HEK293T (cell line): Measurements from ENCODE around the gene PPT2.

Experiments
- BHLHE40 ChIP-seq: fragments of 450-650 bp; IDR thresholded peaks from 2 replicates; pipeline ENCODE4 v1.6.1; 2016; ENCODE audit warnings: mild to moderate bottlenecking, moderate library complexity, borderline replicate concordance
- CTBP1 ChIP-seq: fragments of 450-650 bp; IDR thresholded peaks from 2 replicates; pipeline ENCODE4 v1.6.1; 2016; ENCODE audit warnings: borderline replicate concordance
- ELF4 ChIP-seq: fragments of 450-650 bp; IDR thresholded peaks from 2 replicates; pipeline ENCODE4 v1.6.1; 2017; ENCODE audit warnings: antibody characterized with exemption
- FOXM1 ChIP-seq: fragments of 450-650 bp; IDR thresholded peaks from 2 replicates; pipeline ENCODE4 v1.6.1; 2017; ENCODE audit warnings: mild to moderate bottlenecking, borderline replicate concordance
- HDGF ChIP-seq: fragments of 450-650 bp; IDR thresholded peaks from 2 replicates; pipeline ENCODE4 v1.6.1; 2017; ENCODE audit warnings: antibody characterized with exemption, borderline replicate concordance
- L3MBTL2 ChIP-seq: fragments of 450-650 bp; conservative IDR thresholded peaks from 2 replicates; pipeline ENCODE4 v1.6.1; 2016; ENCODE audit warnings: mild to moderate bottlenecking
- LEF1 ChIP-seq: fragments of 450-650 bp; IDR thresholded peaks from 2 replicates; pipeline ENCODE4 v1.6.1; 2017; ENCODE audit warnings: mild to moderate bottlenecking, borderline replicate concordance
- NFRKB ChIP-seq: fragments of 450-650 bp; IDR thresholded peaks from 2 replicates; pipeline ENCODE4 v1.6.1; 2016; ENCODE audit warnings: mild to moderate bottlenecking, moderate library complexity
- SP1 ChIP-seq: fragments of 450-650 bp; IDR thresholded peaks from 2 replicates; pipeline ENCODE4 v1.6.1; 2017
- SUZ12 ChIP-seq: fragments of 450-650 bp; IDR thresholded peaks from 2 replicates; pipeline ENCODE4 v1.6.1; 2016; ENCODE audit warnings: mild to moderate bottlenecking

DNA sequence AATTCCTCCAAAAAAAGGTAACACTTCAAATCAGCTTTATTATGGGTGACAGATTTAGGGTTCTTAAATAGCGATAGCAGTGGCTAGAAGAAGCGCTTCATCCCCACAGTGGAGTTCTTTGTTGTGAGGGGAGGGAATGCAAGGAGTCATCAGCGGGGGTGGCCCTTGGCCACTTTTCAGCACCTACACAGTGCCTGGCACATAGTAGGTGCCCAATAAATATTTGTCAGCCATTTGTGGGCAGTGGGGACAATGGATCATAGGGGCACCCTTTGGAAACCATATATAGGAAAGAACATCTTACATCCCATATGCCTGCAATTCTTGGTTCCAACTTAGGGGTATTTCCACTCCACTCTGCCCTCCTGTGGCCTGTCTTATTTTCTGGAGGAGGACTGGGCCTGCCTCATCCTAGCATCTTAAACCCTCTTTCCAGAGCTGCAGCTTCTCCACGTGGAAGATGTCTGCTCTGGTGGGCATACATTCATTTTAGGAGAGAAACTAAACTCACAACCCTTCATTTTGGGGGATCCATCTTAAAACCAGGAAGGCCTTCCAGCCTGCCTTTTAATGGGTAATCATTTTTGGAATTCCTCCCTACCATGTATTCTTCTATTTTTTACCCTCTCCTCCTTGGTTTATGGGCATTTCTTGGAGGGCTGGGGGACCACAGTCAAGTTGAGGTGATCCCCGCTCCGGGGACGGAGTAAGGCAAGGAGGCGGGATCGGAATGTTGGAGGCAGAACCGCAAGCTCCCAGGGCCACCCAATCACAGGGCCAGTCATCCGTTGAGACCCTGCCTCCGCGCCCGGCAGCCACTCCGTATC lies 41.1 kb downstream of the PPT2 start:
- TF ChIP-seq SP1 = no peak
- no peak for TF ChIP-seq NFRKB
- TF ChIP-seq LEF1 = no peak
- TF ChIP-seq ELF4 = no peak
- no peak for TF ChIP-seq FOXM1
- TF ChIP-seq BHLHE40 = no peak
- no peak; the same call in 1 of the 2 replicates for TF ChIP-seq CTBP1
- no peak for TF ChIP-seq SUZ12
- TF ChIP-seq L3MBTL2 = no peak
- TF ChIP-seq HDGF = no peak
